RPMI7951 (cell line): ENCODE data around the gene MAP3K2. TPM values are rescaled to one million over a fixed set of nuclear protein-coding genes. Genes with fewer than 3 reads are reported as not detected.

ENCODE experiments used
- DNase-seq: peaks from one replicate; pipeline ENCODE4 v3.0.0-alpha.2; 2012; ENCODE audit warnings: low read depth
- total RNA-seq: library from RNA; depleted of rRNA; stranded (reverse); fragments of >200 nt; shearing (Covaris generic); gene quantifications from 2 replicates; pipeline ENCODE4 v1.2.3, GENCODE V29; 2014

Gene MAP3K2
- total RNA-seq, 1 experiment from 2014 or later, result 27.0 TPM

DNA sequence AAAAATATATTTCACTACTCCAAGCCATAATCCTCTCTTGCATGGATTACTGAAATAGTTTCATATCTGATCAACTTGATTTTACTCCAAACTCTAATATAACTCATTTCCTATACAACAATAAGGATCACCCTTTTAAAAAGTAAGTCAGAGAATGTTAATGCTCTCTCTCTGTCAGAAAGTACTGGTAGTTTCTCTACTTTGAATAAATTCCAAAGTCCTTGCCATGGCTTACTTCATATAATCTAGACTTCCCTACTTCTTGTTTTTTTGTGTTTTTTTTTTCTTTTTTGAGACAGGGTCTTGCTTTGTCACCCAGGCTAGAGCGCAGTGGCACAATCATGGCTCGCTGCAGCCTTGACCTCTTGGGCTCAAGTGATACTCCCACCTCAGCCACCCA lies 36.2 kb downstream of the MAP3K2 start:
- DNase-seq, result no peak

DNA sequence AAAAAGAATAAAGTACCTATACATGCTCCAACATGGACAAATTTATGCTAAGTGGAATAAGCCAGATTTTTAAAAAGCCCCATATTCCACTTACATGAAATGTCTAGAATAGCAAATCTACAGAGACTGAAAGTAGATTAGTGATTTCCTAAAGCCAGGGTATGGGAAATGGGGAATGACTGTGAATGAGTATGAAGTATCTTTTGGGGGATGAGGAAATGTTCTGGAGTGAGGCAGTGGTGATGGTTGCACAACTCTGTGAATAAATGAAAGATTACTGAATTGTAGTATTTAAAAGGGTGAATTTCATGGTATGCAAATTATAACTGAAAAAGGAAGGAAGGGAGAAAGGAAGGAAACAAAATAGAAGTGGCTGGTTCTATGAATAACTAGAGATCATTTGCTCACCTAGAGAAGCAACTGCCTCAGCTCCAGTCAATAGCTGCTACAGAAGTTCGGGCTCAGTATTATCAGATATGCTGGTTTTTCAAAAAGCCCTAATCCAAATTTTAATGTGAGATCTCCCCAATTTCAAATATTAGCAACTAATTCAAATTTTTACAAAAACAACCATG lies 39.3 kb downstream of the MAP3K2 start:
- DNase-seq, result no peak

DNA sequence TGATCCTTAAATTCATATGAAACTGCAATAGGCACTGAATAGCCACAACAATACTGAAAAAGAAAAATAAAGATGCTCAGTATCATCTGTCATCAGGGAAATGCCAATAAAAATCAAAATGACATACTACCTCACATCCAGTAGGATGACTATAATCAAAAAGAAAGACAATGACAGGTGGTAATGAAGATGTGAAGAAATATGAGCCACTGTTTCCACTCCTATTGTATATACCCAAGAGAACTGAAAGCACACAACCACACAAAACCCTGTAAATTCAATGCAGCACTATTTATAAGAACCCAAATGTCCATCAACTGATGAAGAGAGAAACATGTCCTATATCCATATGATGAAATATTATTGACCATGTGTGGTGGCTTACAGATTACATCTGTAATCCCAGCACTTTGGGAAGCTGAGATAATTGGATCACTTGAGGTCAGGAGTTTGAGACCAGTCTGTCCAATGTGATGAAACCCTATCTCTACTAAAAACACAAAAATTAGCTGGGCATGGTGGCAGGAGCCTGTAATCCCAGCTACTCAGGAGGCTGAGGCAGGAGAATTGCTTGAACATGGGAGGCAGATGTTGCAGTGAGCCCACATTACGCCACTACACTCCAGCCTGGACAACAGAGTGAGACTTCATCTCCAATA lies 39.9 kb downstream of the MAP3K2 start:
- DNase-seq, result no peak

DNA sequence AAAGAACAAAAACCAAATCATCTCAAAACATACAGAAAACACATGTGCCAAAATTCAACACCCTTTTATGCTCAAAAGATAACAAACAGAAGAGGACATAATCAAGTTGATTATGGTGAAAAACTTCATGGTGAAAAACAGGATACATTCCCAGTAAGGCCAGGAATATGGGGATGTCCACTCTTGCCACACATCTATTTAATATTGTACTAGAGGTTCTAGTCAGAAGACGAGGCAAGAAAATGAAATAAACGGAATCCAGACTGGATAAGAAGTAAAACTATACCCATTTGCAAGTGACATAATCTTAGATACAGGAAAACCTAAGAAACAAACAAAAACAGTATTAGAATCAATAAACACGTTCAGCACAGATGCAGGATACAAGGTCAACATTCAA lies 40.8 kb downstream of the MAP3K2 start:
- DNase-seq, result no peak

DNA sequence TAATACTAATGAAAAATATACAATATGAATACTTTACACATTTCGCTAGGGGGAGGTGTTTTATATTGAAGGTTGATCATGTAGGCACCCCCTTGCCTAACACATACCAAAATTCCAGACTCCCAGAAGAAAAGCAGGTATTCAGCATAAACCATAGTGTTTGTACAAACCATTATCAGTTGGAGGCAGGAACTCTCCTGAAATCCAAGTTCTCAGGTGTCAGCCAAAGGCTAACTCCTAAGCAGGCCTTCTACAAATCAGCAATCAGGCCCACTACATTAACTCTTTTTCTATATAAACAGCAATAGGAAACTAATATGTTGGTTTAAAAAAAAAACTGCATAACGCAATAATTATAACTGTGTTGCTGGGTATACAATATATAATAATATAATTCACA lies 44.5 kb downstream of the MAP3K2 start:
- no peak for DNase-seq

DNA sequence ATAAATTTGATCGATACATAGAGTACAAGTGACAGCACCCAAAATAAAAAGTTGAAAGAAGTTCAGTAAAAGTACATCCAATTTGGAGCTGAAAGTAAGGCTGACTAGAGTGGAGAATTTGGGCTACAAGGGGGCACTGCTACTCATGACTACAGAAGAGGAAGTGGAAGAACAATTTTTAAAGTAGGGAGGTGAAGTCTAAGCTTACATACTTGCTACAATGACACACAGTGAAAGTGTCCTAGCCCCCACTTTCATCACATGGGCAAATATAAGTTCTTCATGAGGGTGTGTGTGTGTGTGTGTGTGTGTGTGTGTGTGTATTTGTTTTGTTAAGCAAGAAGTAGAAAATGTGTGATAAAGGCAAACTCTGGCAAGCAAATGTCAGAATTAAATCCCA lies 45.7 kb downstream of the MAP3K2 start:
- no peak for DNase-seq

DNA sequence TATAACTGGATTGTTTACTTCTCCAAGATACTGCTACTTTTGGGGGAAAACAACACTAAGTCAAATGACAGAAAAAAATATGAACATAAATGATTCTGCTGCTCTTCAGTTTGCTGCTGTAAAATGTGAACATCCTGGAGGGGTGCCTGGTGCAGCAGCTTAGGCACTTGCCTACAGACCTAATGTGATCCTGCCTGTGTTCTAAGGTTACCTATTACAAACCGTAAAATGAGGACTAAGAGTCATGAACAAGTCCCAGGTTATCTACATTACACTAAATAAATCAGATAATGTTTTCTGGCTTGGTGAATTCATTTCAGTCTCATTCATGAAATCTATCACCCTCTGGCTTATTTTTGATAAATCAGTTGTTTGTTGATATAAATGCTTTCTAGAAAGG lies 55.4 kb downstream of the MAP3K2 start:
- no peak for DNase-seq

DNA sequence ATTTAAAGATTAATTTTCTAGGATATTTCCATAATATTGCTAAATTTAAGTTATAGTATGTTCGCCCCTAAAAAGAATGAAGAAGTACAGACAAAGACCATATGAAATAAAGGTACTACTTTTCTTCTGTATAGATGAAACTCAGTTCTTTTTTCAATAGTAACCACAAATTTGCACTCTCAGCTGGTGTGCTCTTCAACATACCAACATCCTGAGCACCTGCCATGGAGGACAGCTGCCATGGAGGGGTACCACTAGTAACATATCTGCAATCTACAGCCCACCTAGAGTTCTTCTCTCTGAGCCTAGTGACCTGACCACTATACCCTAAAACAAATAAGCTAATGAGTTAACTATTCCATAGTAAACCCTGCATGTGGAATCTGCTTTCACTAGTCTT lies 57.0 kb downstream of the MAP3K2 start:
- DNase-seq, result no peak

DNA sequence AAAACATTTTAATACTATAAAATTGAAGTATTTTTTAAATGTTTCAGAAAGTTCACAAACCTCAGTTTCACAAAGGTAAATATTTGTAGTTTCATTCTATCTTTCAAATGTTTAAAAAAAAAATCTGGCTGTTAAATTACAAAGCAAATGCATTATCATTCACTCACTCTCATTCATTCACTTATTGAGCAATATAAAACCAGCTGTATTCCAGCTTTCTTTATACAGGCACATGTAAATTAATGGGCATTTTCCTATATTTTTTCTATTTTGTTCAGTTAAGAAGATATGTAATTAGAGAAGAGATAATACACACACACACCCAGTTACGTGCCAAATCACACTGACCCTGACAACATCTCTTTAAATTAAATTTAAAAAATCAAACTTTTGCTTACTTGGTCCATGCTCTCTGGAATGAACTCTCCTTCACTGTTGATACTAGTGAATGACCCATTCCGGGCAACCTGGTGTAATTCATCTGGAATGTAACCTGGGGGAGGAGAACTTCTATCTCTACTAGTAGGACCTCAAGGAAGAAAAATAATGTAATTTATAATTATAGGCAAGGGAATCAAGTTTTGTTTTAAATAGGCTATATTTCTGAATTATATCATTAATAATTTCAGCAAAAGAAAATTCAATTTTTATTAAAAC lies 61.4 kb downstream of the MAP3K2 start:
- DNase-seq, result no peak

DNA sequence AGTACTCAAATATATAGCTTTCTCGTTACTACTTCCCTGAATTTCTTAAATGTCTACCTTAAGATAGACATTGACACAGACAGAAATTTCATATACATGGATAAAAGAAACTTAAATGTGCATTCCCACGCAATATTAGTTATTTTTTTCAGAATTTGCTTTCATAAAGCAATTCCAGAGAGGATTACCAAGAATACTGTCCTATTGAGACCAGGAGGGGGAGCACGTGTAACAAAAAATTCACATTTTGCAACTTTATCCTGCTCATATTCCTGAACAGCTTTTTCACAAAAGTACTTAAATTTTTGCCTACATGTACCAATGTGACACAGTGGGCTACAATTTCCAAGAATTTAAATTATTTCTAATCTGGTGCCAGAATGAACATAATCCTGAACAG lies 63.1 kb downstream of the MAP3K2 start:
- DNase-seq, result peak; percentile 59

DNA sequence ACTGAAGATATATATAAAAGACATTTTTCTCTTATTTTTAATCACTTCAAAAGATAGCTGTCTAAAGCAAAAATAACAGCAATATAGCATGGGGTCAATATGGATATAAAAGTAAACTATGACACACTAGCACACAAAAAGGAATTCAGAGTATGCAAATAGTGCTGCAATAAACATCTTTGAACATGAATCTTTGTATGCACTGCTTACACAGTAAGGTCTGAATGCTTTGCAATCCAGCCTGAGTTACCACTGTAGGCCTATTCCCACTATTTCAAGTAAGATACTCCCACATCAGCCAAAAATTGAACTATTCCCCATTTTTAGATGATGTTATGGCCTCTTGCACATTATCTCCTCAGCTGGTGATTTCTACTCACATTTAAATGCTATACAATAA lies 66.5 kb downstream of the MAP3K2 start:
- no peak for DNase-seq

DNA sequence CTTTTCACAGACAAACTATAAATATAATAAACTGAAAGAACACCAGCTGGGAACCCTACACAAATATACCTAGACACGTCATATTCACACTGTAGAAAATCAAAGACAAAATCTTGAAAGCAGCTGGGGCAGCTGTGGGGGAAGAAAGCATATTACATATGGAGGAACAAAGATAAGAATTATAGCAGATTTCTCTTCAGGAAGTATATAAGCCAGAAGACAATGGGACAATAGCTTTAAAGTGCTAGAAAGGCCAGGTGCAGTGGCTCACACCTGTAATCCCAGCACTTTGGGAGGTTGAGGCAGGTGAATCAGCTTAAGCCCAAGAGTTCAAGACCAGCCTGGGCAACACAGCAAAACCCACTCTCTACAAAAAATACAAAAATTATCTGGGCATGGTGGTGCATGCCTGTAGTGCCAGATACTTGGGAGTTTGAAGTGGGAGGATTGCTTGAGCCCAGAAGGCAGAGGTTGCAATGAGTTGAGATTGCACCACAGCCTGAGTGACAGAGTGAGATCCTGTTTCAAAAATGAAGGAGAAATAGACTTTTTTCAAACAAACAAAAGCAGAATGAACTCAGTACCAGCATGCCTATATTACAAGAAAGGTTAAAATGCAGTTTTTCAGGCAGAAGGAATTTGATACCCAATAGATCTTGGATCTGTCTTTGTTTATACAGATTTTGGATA lies 67.0 kb downstream of the MAP3K2 start:
- no peak for DNase-seq

DNA sequence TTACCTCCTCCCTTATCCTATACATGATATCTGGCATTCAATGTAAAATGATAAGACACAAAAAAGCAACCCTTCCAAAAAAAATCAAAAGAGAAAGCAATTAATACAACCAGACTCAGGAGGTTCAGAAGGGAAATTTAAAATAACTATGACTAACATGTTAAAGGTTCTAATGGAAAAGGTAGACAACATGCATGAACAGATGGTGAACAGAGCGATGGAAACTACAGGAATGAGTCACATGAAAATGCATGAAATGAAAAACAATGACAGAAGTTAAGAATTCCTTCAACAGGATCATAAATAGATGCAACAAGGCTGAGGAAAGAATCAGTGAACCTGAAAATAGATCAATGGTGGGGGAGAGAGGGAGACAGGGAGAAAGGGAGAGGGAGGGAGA lies 67.7 kb downstream of the MAP3K2 start:
- DNase-seq, result no peak

DNA sequence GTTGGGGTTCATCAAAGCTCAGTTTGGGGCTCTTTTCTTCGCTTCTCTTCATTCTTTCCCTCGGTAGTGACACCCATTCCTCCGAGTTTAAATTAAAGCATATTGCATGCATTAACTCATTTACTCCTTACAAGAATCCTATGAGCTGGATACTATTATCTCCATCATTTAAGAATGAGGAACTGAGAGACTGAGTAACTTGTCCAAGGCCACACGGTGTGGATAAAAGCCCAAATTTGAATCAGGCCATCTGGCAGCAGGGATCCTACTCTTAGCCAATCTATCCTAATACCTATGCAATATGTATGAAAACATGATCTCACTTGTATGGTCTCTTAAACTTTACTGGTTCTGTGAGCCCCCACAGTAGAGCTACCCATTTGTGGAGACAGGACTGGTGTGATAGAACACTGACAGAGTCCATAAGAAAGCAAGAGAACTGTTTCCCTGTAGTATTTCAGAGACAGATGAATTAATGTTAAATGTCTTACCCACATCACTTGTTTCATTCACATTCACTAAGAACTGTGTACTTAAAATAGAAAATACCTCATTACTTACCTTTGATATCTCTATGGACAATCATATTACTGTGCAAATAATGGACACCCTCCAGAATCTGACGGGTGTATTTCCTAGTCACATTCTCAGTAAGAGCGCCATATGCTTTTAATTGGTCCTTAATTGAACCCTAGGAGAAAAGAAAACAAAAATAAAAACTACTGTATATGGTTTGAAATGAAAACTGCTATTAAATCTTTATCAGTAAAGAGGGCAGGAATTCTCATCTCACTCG lies 73.4 kb downstream of the MAP3K2 start:
- no peak for DNase-seq

DNA sequence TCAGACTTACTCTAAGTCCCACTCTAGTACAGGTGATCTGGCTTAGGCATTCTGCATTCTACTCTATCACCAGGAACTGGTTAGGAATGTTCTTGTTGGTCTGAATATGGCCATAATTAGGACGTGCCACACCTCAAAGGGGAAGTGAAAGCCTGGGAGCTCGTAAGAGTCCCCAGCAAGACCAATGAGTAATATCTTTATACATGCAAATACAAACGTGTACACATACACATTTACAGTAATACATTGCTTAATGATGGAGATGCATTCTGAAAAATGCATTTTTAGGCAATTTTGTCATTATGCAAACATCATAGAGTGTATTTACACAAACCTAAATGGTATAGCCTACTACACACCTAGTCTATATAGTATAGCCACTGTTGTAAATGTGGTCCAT lies 74.4 kb downstream of the MAP3K2 start:
- no peak for DNase-seq

DNA sequence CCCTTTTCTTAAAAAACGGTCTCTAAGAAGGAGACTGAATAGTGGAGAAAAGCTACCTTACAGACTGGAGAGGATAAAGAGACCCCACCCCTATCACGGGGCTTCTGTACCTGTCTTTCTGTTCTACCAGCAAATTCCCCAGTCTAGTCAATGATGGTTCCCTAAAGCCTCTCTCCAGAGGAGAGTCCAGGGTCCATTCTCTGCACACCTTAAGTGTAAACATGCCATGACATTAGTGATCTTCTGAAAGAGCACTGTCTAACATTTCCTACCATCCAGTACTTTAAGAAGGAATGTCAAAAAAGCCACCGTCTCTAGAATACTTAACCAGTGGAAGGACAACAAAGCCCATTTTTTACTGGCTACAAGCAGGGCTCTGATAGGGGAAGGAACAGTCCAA lies 76.8 kb downstream of the MAP3K2 start:
- no peak for DNase-seq

DNA sequence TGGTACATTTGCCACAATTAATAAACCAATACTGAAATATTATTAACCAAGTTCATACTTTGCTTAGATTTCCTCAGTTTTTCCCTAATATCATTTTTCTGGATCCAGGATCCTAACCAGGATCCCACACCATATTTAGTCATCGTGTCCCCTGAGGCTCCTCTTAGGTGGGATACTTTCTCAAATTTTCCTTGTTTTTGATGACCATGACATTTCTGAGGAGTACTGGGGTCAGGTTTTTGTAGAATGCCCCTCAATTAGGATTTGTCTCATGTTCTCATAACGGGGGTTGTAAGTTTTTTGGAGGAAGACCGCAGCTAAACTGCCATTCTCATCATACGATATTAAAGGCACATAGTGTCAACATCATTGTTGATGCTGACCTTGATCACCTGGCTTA lies 78.3 kb downstream of the MAP3K2 start:
- DNase-seq, result no peak

DNA sequence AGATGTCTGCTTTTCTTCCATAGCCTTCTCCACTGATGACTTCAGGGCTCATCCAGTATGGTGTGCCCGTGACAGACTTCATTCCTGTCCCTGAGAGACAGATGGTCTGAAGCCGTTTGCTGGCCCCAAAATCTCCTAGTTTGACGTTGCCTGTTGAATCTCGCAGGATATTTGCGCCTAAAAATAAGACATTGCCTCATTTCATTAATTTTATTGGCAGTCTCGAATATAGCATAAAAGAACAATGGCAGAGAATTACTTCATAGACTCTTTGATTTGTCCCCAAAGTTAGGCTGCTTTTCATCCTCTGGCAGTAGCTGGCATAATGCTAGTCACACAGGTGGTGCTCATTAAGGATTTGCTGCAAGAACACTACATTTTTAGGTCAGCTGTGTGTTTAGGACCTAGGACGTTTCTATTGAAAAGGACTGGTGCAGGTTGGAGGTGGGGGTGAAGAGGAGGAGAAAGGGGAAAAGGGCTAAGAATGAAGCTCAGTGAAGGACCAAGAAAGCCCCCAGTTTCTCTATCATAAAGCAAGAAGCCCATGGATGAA lies 79.1 kb downstream of the MAP3K2 start:
- no peak for DNase-seq

DNA sequence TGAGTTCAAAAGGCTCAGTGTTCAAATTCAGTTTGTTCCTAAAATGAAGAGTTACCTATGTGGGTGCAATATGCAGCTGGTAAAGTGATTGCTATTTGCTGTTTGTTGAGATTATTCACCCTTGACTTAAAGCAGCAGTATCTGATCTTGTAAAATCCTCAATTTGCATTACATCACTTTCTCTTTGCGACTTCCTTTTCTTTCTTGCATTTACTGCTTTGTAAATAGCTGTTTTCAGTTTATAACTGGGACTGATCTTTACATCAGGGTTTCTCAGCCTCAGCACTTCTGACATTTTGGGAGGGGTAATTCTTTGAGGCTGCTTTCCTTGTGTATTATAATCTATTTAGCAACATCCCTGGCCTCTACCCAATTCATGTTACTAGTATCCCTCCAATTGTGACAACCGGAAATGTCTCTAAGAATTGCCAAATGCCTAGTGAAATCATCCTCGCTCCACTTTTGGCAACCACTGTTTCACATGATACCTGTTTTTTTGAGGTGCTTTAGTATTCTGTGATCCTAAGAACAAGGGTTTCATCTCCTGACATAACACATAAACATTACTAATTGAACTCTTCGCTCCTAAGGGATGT lies 81.7 kb downstream of the MAP3K2 start:
- no peak for DNase-seq

DNA sequence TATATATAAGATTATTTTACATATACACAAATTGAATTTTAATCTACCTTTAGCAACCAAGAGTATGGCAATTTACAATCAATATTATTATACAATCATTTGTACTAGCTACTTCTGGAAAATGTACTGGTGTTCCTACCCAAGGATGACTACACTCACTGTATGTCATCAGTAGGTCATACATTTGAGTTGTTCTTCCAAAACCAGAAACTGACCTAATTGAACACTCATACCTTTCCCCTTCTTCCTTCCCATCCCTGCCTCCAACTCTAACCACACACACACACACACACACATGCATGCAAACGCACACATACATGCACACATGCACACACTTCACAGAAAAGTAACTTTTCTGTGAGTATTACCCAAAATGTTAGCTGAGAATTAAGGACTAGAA lies 85.6 kb downstream of the MAP3K2 start:
- no peak for DNase-seq

DNA sequence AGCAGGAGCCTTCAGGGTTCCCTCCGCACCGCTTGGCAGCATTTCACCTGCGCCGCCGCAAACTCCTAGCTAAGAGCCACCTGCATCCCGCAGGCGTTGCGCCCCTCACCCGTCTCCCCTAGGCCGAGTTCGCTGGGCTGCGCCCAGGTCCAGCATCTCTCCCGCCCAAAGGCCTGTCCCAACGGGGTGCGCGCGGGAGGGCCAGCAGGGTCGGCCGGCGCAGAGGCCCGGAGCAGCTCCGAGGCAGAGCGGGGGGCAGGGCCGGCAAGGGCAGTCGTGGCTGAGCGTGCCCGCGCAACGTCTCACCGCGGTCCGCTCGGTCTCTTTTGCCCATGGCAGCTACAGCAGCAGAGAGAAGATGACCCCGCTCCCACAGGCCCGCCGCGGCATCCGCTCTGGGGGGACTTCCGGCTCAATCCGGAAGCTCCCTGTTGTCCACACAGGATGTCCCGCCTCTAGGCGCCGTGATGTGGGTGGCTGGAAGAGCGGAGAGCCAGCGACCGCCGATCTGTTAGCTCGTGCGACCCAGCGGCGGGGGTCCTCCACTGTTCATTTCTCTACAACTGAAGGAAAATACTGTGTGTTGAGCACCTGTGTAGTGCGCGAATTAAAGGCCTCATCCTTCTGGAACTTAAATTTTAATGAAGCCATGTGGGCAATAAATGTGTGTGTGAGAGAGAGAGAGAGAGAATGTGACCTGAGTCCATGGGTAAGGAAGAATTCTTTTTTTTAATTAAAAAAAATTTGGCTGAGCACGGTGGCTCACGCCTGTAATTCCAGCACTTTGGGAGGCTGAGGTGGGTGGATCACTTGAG lies 93.8 kb downstream of the MAP3K2 start, which contains the start of gene ERCC3:
Gene ERCC3, minus strand, starts transcription at position 397 of the 815 bp plus-strand sequence. Its CDS starts 63 bp downstream, at position 334.
- DNase-seq, result peak; percentile 86
